Omental fat pad (tissue), 4 donors: ENCODE data around the gene MLANA. TPM values are rescaled to one million over a fixed set of nuclear protein-coding genes. Genes with fewer than 3 reads are reported as not detected.

Experiments
- ATAC-seq: fragments of 150-250 bp; one replicate; pipeline ENCODE4 v1.9.1; 2016; ENCODE audit warnings: mild to moderate bottlenecking, moderate library complexity; ENCODE audit not compliant: low FRiP score
- DNase-seq: peaks from one replicate; pipeline ENCODE4 v3.0.0-alpha.2; 2019; ENCODE audit warnings: low spot score
- CTCF ChIP-seq, 3 donors: fragments of 450-650 bp; IDR thresholded peaks; one replicate each; pipeline ENCODE4 v1.5.1; 2016 to 2017; ENCODE audit warnings: antibody characterized with exemption in 3 of 3, mild to moderate bottlenecking in 3 of 3, moderate library complexity in 2 of 3
- total RNA-seq, 4 donors: library from RNA; depleted of rRNA; stranded (reverse); fragments of >200 nt; gene quantifications; one replicate each; pipeline ENCODE4 v1.1.0, GENCODE V29; 2016

The MLANA gene
- total RNA-seq, 4 donors from 2014 or later, result not detected

- ATAC-seq (no peak), DNase-seq (no peak)
- TF ChIP-seq CTCF (IDR thresholded peaks at IDR 0.05), result no peak
Observed at GRCh38 chr9:5897851-5898250, 7.2 kb downstream of the MLANA start.

GRCh38 chr9:5899292-5899691 is 8.6 kb downstream of the MLANA start:
- DNase-seq (no peak), ATAC-seq (no peak)
- no peak for TF ChIP-seq CTCF (IDR thresholded peaks at IDR 0.05)

- DNase-seq (no peak), ATAC-seq (no peak)
- TF ChIP-seq CTCF (IDR thresholded peaks at IDR 0.05), result no peak
Observed at GRCh38 chr9:5900622-5901021, 9.9 kb downstream of the MLANA start.

GRCh38 chr9:5902377-5902776 is 11.7 kb downstream of the MLANA start:
- TF ChIP-seq CTCF (IDR thresholded peaks at IDR 0.05), result no peak
- no peak for DNase-seq
- no peak for ATAC-seq

- DNase-seq (no peak), ATAC-seq (no peak)
- no peak for TF ChIP-seq CTCF (IDR thresholded peaks at IDR 0.05)
Observed at GRCh38 chr9:5908918-5909317, 18.2 kb downstream of the MLANA start.

- no peak for TF ChIP-seq CTCF (IDR thresholded peaks at IDR 0.05)
- DNase-seq (no peak), ATAC-seq (no peak)
Observed at GRCh38 chr9:5909976-5910375, 19.3 kb downstream of the MLANA start.

DNA sequence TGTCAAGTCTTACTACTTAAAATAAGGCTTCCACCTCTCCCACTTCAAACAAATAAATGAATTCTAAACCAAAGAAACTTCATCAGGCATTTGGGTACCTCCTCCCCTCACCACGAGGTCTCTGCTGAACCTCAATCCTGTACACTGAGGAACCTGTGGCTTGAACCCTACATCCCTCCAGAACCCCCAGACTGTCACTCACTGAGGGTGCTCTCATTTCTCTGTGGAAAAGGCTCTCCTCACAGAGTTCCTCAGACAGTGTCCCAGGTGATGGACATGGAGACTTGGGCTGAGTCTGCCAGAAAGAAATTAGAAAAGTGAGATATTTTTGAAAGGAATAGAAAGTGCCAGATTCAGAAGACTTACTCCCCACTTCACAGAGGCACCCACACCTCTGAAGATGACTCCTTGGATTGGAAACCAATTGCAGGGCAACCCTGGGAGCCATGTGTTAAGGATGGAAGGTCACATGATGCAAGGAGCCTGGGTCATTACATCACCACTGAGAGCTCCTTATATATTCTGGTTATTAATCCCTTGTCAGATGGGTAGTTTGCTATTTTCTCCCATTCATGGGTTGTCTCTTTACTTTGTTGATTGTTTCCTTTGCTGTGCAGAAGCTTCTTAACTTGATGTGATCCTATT is 19.8 kb downstream of the MLANA start:
- no peak for ATAC-seq
- DNase-seq, result no peak
- no peak for TF ChIP-seq CTCF (IDR thresholded peaks at IDR 0.05)
